Measurements from ENCODE around the gene NOX3. TPM values are rescaled to one million over a fixed set of nuclear protein-coding genes. Genes with fewer than 3 reads are reported as not detected.

NOX3 gene
- total and polyA plus RNA-seq, 2 experiments from 2014 or later, result not detected

DNA sequence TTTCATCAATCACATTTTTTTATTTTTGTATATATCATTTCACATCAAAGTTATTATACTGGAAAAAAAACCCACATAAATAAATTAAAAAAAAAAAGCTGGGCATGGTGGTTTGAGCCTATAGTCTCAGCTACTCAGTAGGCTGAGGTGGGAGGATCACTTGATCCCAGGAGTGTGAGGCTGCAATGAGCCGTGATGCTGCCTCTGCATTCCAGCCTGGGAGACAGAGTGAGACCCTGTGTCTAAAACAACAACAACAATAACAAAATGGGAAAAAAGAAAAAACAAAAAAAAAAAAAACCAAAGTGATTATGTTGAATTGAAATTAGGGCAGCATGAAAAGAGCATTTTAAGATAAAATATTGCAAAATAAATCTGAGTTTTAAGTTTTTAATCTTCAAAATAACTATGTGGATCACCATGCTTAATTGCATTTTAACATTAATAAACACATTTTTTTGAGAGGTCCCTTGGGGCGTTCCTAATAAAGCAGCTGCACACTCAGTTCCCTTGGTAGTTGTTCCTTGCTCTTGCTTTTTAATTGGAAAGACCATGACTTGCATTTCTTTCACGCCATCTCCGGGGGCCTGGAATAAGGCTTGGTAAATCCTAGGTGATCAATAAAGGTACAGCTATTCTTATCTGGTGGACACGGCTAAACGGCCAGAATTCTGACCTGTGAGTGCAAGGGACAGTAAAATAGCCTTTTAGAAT lies 15.1 kb downstream of the NOX3 start (continued):
- TF ChIP-seq, protein P1, sequence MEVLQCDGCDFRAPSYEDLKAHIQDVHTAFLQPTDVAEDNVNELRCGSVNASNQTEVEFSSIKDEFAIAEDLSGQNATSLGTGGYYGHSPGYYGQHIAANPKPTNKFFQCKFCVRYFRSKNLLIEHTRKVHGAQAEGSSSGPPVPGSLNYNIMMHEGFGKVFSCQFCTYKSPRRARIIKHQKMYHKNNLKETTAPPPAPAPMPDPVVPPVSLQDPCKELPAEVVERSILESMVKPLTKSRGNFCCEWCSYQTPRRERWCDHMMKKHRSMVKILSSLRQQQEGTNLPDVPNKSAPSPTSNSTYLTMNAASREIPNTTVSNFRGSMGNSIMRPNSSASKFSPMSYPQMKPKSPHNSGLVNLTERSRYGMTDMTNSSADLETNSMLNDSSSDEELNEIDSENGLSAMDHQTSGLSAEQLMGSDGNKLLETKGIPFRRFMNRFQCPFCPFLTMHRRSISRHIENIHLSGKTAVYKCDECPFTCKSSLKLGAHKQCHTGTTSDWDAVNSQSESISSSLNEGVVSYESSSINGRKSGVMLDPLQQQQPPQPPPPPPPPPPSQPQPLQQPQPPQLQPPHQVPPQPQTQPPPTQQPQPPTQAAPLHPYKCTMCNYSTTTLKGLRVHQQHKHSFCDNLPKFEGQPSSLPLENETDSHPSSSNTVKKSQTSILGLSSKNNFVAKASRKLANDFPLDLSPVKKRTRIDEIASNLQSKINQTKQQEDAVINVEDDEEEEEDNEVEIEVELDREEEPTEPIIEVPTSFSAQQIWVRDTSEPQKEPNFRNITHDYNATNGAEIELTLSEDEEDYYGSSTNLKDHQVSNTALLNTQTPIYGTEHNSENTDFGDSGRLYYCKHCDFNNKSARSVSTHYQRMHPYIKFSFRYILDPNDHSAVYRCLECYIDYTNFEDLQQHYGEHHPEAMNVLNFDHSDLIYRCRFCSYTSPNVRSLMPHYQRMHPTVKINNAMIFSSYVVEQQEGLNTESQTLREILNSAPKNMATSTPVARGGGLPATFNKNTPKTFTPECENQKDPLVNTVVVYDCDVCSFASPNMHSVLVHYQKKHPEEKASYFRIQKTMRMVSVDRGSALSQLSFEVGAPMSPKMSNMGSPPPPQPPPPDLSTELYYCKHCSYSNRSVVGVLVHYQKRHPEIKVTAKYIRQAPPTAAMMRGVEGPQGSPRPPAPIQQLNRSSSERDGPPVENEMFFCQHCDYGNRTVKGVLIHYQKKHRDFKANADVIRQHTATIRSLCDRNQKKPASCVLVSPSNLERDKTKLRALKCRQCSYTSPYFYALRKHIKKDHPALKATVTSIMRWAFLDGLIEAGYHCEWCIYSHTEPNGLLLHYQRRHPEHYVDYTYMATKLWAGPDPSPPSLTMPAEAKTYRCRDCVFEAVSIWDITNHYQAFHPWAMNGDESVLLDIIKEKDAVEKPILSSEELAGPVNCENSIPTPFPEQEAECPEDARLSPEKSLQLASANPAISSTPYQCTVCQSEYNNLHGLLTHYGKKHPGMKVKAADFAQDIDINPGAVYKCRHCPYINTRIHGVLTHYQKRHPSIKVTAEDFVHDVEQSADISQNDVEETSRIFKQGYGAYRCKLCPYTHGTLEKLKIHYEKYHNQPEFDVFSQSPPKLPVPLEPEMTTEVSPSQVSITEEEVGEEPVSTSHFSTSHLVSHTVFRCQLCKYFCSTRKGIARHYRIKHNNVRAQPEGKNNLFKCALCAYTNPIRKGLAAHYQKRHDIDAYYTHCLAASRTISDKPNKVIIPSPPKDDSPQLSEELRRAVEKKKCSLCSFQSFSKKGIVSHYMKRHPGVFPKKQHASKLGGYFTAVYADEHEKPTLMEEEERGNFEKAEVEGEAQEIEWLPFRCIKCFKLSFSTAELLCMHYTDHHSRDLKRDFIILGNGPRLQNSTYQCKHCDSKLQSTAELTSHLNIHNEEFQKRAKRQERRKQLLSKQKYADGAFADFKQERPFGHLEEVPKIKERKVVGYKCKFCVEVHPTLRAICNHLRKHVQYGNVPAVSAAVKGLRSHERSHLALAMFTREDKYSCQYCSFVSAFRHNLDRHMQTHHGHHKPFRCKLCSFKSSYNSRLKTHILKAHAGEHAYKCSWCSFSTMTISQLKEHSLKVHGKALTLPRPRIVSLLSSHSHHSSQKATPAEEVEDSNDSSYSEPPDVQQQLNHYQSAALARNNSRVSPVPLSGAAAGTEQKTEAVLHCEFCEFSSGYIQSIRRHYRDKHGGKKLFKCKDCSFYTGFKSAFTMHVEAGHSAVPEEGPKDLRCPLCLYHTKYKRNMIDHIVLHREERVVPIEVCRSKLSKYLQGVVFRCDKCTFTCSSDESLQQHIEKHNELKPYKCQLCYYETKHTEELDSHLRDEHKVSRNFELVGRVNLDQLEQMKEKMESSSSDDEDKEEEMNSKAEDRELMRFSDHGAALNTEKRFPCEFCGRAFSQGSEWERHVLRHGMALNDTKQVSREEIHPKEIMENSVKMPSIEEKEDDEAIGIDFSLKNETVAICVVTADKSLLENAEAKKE (CRISPR knock-in tag; IDR thresholded peaks at IDR 0.05), result no peak
- TF ChIP-seq ZNF331 (CRISPR knock-in tag; IDR thresholded peaks at IDR 0.05; ENCODE audit: low read depth), result no peak
- TF ChIP-seq JUNB (IDR thresholded peaks at IDR 0.05; ENCODE audit: unreplicated experiment), result no peak
- TF ChIP-seq NANOG (IDR thresholded peaks at IDR 0.05; ENCODE audit: borderline replicate concordance), result no peak
- no peak for TF ChIP-seq POLR2AphosphoS5 (IDR thresholded peaks at IDR 0.05; ENCODE audit: low read depth)
- no peak for TF ChIP-seq ETS1 (IDR thresholded peaks at IDR 0.05)

DNA sequence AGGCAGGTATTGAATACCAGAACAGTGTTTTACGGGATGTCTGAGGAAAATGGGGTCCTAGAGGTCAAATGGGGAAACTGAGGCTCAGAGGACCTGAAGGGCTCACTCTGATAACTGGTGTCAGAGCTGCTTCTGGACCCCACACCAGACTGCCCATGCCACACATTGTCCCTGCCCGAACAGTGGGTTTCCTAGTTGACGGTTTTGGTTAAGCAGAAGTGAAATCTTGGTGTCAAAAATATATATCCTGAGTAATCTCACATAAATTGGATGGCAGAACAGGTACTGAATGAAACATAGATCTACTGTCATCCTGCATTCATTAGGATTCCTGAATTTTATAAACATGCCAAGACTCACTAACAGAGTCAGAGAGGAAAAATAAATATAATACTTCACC lies 16.3 kb downstream of the NOX3 start:
- Histone ChIP-seq H2AFZ (no peak overlapping the region), H3K79me2 (replicated peaks; ENCODE audit: insufficient read depth) (no peaks in the 10 kb centered on the region), H4K20me1 (replicated peaks; ENCODE audit: insufficient read depth) (no peaks in the 10 kb centered on the region), H3K4me2 (no peak overlapping the region), H3K36me3 (ENCODE audit: insufficient read depth) (no peaks in the 10 kb centered on the region), H3K4me3 (no peak overlapping the region), H3K9me2 (ENCODE audit: insufficient read depth) (no peaks in the 10 kb centered on the region), H3F3A (replicated peaks; ENCODE audit: low read depth) (no peaks in the 10 kb centered on the region), H3K27me3 (ENCODE audit: insufficient read depth) (no peaks in the 10 kb centered on the region), H3K27ac (ENCODE audit: low read depth) (no peak overlapping the region), H3K4me1 (ENCODE audit: insufficient read depth) (no peaks in the 10 kb centered on the region)
- Mint-ChIP-seq H3K36me3 (ENCODE audit: low read depth) (no peaks in the 10 kb centered on the region), H3K27ac (no peak overlapping the region), H3K4me1 (peaks cover 3% of the 10 kb centered on the region; the same call in 1 of the 3 replicates), H3K9me3 (no peaks in the 10 kb centered on the region), H3K27me3 (ENCODE audit: insufficient read depth, low read depth, poor library complexity) (no peaks in the 10 kb centered on the region), H3K4me3 (no peak overlapping the region)
- ATAC-seq, result no peak
- no peak for DNase-seq (ENCODE audit: low spot score)
- no peak for TF ChIP-seq POLR2AphosphoS5 (IDR thresholded peaks at IDR 0.05; ENCODE audit: low read depth)
- no peak for TF ChIP-seq JUNB (IDR thresholded peaks at IDR 0.05; ENCODE audit: unreplicated experiment)
- TF ChIP-seq NANOG (IDR thresholded peaks at IDR 0.05; ENCODE audit: borderline replicate concordance), result no peak
- no peak for TF ChIP-seq CREB1 (CRISPR knock-in tag; IDR thresholded peaks at IDR 0.05; ENCODE audit: low read depth)
- no peak for TF ChIP-seq ZNF114 (CRISPR knock-in tag; IDR thresholded peaks at IDR 0.05)
